GM10847 (cell line): Measurements from ENCODE around the gene TMEM127.

Experiments
- POLR2A ChIP-seq: IDR thresholded peaks from 2 replicates; pipeline ENCODE4 v1.6.1; 2011; ENCODE audit not compliant: insufficient read length; ENCODE audit errors: extremely low read depth

TMEM127 gene

DNA sequence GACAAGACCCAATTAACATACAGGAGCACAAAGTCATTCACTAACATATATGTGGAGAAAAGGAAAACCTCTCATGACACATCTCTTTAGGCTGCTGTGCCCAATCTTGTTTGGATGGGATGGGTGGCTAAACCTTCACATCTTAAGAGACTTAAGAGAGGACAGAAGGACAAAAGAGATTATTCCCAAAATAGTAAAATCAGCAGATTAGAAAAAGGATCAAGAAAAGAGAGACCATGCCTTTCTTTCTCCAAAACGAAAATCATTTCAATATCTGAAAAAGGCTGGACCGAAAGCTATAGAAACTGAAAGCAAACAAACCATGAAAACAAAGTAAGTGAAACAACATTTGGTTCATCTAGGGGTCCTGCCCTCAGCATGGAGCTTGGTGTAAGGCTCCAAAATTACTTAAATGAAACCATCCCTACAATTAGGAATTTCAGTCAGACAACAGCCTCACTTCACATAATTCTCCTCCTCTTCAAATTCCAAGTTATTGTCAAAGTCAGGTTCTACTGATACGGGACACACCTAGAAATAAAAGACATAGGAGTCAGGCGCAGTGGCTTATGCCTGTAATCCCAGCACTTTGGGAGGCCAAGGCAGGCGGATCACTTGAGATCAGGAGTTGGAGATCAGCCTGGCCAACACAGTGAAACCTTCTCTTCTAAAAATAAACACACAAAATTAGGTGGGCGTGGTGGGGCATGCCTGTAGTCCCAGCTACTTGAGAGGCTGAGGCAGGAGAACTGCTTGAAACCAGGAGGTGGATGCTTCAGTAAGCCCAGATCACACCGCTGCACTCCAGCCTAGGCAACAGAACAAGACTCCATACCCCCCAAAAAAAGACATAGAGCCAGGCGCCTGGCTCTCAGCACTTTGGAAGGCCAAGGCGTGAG lies 62.4 kb downstream of the TMEM127 start:
- no peak for TF ChIP-seq POLR2A

DNA sequence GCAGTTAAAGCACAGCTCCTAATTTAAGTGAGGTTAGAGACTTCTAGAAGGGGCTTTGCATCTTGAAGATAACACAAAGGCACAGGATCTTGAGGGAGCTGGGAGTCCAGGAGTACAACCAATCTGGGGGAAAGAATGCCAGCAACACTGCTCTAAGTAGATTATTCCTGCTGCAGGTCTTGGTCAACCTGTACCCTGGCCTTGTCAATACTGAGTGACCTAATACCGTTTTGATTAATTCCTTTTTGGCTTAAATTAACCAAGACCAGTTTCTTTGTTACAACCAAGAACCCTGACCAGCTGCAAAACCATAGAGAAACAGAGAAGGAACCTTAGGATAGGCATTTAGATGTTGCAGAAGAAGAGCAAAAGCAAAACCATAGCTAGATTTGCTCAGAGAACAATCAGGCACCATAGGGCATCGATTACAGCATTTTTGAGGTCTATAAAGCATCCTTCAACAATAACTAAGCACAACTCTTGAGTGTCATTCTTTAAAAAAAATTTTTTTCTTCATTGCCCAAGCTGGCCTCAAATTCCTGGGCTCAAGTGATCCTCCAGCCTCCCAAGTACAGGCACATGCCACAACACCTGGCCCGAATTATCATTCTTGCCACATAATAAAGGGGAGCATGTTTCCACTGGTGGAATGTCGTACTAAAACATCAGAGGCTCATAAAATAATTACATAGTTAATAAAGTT lies 63.5 kb downstream of the TMEM127 start:
- no peak for TF ChIP-seq POLR2A

- TF ChIP-seq POLR2A: no peak
These were observed 64.5 kb downstream of the TMEM127 start for GRCh38 chr2:96201338-96201737.

- TF ChIP-seq POLR2A: no peak
These were observed 66.9 kb downstream of the TMEM127 start for GRCh38 chr2:96198921-96199320.
